GM21381 (cell line): ENCODE results near the gene ZYX.
"Not testable (repeated sequence)": the region's sequence is repeated elsewhere in the genome, so short reads cannot be mapped to it uniquely, and the experiment has no call there.

ENCODE experiments used
- ATAC-seq: cut with Tn5 transposase; IDR thresholded peaks from one replicate; pipeline ENCODE4 v1.9.1; 2021; ENCODE audit warnings: mild to moderate bottlenecking, moderate library complexity; ENCODE audit not compliant: unreplicated experiment

The ZYX gene

DNA sequence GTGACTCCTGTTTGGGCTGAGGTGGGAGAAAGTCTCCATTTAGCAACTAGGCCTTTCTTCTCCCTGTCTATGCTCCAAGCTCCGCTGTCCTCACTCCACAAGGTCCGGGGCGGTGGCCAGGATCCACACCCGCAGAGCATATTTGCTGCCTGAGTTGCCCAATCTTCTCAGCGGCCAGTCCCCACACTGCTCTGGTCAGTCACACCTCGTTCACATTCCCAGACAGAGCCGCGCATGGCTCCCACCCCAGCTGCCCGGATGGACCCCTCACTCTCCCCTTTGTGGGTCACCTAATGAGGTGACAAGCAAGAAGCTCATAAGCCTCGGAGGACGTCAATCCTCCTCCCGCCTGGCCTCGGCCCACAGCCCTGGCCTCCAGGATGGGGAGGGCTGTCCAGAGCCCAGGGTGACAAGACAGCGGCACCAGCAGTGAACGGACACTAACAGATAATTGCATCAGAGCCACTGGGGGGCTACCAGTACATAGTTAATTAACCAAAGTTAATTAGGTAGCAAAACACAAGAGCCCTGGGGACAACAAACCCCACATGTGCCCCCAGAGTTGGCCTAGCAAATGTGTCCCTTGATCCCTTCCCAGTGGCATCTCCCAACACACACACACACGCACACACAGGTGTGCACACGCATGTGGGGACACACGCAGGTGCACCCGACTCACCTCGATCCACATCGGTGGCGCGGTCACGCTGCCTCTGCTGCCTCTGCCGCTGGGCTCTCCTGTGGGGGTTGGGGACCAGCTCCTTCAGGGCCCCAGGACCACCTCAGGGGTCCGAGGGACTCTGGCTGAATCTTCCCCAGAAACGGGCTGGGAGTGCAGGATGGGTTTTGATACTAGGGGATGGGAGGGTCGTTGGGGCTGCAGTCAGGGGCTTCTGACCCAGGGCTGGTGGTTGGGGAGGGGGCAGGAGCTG lies 15.7 kb downstream of the ZYX start:
- no peak for ATAC-seq

DNA sequence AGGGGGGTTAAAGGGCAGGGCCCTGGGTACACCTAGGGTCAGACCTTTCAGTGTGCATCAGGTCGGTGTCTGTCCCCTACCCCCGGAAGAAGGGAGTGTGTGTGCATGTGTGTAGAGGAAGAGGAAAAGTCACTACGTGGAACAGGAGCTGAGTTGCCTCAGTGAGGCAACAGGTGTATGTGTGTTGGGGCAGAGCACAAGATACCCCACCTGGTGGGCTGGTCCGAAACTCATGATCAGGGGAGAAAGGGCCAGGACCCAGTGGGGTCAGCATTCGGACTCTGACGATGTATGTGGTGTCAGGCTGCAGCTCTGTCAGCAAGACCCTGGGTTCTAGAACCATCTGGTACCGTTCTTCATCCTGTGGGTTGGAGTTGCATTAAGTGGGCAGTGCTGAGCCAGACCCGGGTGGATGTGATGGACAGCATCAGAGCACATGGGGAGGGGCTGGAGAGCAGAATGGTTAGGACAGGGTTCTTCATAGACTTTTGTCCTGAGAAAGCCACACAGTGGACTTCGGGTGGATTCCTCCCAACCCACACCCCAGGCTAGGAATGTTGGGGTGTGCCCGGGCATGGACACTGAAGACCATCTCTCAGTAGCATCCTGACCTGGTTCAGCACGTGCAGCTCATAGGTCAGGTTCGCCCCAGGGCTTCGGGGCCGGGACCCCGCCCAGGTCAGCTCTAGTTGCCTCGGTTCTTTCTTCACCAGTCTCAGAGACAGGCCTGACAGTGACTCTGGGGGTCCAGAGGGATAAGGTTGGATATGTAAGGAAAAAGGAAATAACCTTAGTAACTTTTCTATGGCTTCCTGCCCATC lies 16.8 kb downstream of the ZYX start:
- no peak for ATAC-seq

DNA sequence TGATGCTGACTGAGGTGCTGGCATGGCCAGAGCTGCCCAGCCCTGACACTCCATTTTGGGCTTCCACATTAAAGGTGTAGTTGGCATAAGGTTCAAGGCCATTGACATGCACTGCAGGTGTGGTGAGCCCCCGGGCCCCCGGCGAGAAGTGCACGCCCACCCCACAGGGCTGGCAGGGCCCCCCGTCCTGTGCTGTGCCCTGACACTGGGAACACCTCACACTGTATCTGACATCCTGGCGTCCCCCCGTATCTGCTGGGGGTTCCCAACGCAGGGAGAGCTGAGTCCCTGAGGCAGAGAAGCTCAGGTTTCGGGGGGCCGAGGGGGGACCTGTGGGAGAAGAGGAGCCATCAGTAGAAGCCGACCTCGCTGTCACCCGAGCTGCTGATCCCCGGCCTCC lies 17.5 kb downstream of the ZYX start:
- ATAC-seq: no peak

DNA sequence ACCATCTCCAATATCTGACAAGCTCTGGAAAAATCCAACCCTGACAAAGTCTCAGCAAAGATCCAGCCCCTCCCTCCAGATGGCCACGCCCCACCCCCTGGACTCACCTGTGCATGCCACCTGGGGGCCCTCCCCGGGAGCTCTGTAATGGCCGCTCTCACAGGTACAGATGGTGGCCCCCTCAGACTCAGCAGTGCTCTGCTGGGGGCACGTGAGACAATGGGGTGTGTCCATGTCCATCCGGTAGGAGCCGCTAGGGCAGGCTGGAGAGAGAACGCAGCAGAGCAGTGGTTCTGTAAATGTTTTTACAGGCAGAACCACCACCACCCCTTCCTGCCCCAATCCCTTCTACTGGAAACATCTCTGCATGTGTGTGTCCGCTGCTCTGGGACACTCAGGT lies 18.0 kb downstream of the ZYX start:
- ATAC-seq: no peak

DNA sequence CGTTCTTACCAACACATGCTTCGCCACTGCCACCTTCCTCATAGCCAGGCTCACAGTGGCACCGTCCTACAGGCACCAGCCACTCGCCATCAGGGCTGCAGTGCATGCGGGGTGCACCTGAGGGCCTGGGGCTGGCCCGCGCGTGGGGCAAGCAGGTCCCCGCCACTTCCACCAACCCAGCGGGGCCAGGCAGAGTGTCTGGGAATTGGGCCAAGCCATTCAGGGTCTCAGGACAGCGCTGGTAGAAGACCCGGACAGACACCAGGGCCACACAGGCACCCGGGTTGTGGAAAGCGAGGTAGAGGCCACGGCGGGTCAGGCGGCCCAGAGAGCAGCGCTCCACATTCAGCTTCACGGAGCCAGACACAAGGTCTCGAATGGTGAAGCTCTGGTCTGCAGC lies 18.5 kb downstream of the ZYX start:
- no peak for ATAC-seq

DNA sequence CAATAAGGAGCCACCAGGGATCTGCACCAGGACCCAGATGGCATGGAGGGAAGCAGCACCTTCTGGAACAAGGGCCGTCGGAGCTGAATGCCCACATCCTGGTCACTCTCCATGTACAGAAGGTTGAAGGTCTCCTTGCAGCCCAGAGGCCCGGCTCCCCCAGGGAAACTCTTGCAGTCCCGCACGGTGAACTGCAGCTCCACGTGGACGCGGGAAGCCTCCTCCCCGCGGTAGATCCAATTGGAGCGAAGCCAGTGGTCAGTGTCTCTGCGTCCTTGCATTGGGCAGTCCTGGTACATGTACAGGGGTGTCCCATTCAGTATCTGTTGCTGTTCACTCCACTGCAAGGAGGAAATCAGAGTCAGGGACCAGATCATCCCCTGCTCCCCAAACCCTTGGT lies 20.1 kb downstream of the ZYX start:
- ATAC-seq: no peak

DNA sequence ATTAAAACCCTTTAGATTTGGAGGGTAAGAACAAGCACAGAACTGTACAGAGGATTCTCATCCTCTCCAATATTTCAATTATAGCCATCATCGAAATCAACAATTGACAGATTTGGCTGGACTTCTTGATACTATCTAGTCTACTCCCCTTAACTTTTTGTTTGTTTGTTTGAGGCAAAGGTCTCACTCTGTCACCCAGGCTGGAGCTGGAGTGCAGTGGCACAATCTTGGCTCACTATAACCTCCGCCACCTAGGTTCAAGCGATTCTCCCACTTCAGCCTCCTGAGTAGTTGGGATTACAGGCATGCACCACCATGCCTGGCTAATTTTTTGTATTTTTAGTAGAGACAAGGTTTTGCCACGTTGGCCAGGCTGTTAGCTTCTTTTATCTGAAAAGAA lies 21.1 kb downstream of the ZYX start:
- ATAC-seq: not testable (repeated sequence)

DNA sequence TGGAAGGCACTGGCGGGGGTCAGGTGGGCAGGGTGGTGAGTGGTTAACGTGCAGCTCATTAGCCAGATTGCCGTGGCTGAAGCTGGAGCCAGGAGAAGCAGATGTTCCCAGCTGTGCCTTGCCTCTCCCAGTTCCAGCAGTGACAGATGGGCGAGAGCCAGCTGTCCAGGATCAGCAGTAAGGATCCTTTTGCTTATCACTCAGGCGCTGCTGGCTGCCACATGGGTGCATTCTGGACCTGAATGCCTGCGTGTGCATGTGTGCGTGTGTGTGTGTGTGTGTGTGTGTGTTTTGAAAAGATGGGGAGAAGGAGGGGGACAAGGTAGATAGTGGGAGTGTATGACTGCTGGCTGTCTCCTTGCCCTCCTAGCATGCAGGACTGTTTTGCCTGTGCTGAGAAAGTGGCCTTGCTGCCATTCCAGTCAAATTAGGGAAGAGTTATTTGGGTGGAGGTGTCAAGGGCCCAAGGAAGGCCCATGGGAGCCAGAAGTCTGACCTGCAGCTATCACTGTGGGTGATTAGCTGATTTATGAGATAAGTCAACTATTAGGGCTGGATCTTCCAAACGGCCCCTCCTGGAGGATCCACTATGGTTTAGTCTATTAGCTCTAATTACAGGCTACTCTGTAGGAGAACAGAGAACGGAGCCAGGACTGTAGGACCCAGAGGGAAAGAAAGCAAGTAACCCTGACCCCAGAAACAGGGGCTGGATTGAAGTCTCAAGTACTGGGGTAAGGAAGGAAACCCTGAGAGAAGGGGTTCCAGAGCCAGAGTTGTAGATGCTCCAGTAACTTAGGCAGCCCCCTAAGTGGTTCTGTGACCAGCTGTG lies 24.2 kb downstream of the ZYX start:
- no peak for ATAC-seq

DNA sequence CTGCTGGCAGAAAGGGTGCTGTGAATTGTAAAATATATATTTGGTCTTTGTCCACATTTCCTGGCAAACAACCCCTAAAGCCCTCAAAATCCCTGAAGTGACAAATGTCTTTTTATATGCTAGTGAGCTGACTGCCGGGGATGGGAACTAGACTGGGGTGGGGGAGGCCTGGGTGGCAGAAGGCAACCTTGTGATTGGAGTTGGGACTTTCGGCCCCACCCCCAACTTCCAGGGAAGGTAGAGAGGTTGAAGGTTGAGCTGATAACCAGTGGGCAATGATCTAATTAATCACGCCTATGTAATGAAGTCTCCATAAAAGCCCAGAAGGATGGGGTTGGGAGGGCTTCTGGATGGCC lies 24.8 kb downstream of the ZYX start:
- ATAC-seq: no peak

DNA sequence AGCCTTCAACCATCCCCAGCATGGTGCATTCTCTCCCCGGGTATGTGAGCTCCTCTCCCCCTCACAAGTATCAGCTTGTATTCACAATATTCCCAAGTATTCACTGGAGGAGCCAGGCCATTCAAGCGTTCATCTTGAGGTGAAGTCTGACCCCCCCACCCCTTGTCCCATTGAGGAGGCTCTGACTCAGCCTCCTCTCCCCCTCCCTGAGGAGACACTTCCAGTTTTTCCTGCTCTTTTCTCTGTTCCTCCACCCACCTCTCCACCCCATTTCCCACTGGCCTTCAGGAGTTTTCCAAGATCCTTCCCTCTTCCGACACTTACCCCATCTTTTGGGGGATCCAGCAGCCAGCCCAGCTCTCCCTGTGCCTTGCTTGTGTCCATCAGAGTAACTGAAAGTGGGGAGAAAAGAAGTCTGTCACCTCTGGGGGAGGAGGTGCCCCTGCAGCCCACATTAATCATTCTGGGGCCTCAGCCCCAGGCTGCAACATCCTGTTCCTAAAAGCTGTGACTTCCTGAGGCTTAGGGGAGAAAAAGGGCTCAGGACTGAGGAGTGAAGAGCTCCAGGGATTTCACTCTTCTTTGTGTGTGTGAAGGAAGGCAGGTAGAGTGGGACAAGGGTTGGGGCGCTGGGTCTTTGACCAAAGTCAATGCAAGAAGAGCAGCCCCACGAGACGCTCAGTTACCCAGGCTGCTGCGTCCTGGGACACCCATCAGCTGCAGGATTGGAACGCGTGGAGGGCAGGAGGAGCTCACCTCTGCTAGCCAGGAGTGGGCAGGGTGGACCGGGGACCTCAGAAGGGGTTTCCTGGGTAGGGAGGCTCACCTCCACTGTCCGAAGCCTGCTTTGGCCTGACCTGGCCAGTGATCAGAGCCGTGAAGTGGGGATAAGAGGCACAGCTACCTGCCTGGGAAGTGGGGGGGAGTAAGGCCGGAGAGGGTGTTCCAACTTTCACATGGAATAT lies 26.4 kb downstream of the ZYX start:
- ATAC-seq: no peak

DNA sequence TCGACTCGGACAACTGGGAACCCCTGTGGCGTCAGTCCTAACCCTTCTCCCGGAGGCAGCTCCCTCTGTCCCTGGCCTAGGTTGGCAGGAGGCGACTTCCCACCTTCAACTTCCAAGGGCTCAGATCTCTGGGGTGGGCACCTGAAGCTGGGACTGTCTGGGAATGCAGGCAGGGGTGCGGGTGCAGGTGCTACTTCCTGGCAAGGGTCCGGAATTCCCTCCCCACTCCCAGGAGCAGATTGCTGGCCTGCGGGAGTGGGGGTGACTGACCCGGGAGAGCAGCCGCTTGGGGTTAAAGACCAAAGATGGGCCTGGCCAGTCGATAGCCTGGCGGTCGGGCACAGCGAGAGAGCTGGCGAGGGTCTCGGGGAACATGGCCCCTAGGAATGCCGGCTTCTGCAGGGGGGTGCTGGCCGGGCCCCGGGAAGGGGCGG lies 27.1 kb downstream of the ZYX start:
- ATAC-seq: no peak

DNA sequence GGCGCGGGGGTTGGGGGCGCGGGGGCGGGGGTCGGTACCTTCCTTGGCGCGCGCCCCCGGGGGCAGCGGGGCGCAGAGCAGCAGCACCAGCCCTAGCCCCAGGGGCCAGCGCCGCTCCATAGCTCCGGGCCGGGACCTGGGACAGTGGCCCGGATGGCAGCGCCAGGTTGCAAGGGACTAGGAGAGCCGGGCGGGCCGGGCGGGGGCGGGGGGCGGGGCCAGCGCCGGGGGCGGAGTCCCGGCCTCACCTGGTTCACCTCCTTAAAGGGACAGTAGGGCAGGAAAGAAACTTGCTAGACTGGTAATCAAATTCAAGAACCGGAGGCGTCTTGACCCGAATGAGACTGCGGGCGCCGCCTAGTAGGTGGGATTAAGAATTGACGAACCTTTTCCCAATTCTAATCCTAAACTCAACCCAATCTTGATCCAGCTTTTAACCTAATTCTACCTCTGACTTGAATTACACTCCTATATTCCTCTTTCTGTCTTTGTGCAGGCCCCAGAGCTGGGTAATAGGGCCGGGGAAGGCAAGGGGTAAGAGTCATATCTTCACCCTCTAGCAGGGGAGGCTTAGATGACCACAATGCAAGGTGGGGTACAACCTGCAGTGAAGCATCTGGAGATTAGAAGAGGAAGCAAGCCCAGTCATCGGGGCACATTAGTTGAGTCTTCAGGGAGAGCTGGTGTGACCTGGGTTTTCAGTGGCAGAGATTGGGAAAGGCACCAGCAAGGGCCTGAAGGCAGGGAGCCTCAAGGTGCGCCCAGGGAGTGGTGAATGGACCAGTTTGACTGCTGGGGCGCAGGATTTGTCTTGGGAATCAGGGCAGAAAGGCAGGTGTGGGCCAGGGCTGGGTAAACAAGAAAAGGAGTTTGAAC lies 27.8 kb downstream of the ZYX start, which contains the start of gene EPHA1:
Gene EPHA1 (minus strand): TSS at position 171 of the 876 bp plus-strand sequence. CDS start 51 bp downstream, at position 120.
- no peak for ATAC-seq

DNA sequence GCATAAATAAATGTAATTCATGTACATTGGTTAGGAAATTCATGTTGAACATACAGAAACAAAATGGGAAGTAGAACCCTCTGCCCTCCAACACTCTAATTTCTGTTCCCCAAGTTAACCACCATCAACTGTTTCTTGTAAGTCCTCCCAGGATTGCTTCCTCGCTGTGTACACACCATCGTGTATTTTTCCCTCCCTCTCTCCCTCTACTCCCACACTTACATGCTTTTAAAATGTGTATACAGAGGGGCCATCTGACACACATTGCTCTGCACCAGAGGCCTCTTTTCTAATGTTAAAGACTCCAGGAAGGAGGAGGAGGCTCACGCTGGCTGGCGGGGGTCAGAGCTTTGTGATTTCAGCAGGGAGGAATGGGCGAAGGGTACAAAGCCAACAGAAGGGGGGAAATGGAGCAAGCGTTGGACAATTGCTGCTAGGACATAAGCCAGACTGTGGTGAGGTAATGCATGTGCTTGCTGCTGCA lies 29.4 kb downstream of the ZYX start:
- no peak for ATAC-seq

DNA sequence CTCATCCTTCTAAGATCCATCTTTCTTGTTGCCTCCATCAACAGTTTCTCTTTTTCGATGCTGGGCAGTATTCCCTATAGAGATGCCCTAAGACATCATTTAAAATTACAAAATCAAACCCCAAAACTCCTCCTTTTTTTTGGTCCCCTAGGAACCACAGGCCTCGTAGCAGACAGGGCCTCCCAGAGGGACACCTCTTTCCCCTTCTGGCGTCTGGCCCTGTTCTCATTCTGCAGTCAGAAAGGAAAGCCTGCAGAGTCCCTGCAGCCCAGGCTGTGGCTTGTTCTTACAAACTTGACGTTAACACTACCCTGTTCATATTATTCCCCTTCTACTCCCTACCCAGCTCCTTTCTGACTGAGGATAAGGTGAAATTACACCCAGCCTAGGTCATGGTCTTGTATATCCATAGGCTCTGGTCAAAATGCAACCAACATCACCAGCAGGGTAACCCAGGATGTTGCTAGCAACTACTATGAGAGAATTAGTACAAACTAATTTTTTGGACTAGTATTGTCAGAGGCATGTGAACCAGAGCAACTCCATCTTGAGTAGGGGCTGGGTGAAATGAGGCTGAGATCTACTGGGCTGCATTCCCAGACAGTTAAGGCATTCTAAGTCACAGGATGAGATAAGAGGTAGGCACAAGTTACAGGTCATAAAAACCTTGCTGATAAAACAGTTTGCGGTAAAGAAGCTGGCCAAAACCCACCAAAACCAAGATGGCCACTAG lies 31.0 kb downstream of the ZYX start:
- no peak for ATAC-seq

DNA sequence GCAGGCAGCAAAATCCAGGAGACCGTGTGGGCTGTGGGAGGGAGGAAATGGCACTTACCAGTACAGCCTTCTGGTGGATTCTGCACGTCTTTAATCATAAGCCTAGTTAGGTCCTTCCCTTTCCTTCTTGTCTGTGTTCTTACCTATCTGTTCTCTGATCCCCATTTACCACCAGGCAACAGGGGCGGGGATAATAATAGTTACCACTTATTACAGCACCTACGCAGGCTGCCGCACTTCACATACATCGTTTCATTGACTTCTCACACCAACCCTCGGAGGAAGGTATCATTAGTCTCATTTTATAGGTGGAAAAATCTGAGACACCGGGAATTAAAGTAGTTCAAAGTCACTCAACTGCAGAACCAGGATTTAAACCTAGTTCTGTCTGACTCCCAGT lies 32.0 kb downstream of the ZYX start:
- no peak for ATAC-seq

DNA sequence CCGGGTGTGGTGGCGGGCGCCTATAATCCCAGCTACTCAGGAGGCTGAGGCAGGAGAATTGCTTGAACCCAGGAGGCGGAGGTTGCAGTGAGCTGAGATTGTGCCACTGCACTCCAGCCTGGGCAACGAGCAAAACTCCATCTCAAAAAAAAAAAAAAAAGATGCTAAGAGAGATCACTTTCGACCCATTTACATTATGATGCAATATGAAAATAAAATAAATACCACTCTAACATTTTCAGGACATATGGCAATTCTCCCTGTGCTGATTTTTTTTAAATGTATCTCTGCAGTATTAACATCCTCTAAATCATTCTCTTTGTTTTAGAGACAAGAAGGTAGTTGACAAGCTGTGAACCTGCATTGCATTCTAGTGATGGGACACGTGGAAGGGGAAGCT lies 34.1 kb downstream of the ZYX start:
- not testable (repeated sequence) for ATAC-seq

DNA sequence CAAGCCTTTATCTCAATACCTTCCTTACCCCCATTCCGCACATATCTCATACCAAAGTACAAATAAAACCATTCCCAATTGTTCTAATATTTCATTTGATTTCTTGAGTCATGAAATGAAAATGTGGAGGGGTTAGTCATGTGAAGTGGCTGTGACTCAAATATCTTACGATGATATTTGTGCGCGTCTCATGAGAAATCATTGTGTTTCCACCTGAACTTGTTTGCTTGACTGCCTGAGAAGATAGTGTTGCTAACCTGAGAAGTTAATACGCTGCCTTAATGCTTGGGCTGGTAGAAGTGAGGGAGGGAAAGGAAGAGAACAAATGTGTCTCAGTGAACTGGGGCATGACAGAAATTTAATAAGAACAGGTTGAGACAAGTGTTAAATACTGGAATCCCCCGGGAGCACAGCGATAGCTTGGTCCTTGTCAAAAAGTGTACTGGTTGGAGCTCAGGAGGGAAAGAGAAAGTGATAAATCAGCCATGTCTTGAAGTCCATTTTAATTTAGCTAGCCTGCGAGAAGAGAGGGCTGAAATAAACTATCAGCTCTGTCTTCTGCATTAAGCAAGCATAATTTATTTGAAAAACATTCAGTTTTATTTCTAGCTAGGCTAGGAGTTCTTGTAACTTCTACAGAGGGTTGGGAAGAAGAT lies 34.7 kb downstream of the ZYX start:
- no peak for ATAC-seq
